Effector CD8-positive, alpha-beta T cell (primary cell): ENCODE data around the gene MTUS2.
"Not testable (repeated sequence)": the region's sequence is repeated elsewhere in the genome, so short reads cannot be mapped to it uniquely, and the experiment has no call there.

Experiments used
- DNase-seq: peaks from one replicate; lab custom pipeline; 2025; lab: John Stamatoyannopoulos, UW

The MTUS2 gene

GRCh38 chr13:29319451-29319850 is 499.3 kb downstream of the MTUS2 start:
- DNase-seq: no peak

GRCh38 chr13:29323954-29324353 is 503.8 kb downstream of the MTUS2 start:
- DNase-seq: no peak

GRCh38 chr13:29324601-29325000 is 504.5 kb downstream of the MTUS2 start:
- DNase-seq: no peak

GRCh38 chr13:29328501-29328900 is 508.4 kb downstream of the MTUS2 start:
- DNase-seq: no peak

- no peak for DNase-seq
Observed at GRCh38 chr13:29336356-29336755, 516.2 kb downstream of the MTUS2 start.

GRCh38 chr13:29339386-29340272 is 519.5 kb downstream of the MTUS2 start:
- DNase-seq: no peak

GRCh38 chr13:29345860-29346582 is 525.9 kb downstream of the MTUS2 start:
- DNase-seq: not testable (repeated sequence)

- no peak for DNase-seq
Observed at GRCh38 chr13:29355029-29355428, 534.9 kb downstream of the MTUS2 start.

- DNase-seq: no peak
Observed at GRCh38 chr13:29359181-29359580, 539.0 kb downstream of the MTUS2 start.

GRCh38 chr13:29361716-29362115 is 541.6 kb downstream of the MTUS2 start:
- no peak for DNase-seq

- no peak for DNase-seq
Observed at GRCh38 chr13:29362849-29363604, 542.9 kb downstream of the MTUS2 start.

GRCh38 chr13:29369060-29369743 is 549.1 kb downstream of the MTUS2 start:
- DNase-seq: no peak

- DNase-seq: no peak
Observed at GRCh38 chr13:29379281-29379680, 559.1 kb downstream of the MTUS2 start.

GRCh38 chr13:29379865-29380264 is 559.7 kb downstream of the MTUS2 start:
- DNase-seq: no peak

- no peak for DNase-seq
Observed at GRCh38 chr13:29382021-29382420, 561.9 kb downstream of the MTUS2 start.

- no peak for DNase-seq
Observed at GRCh38 chr13:29383476-29383875, 563.3 kb downstream of the MTUS2 start.

- no peak for DNase-seq
Observed at GRCh38 chr13:29384466-29384865, 564.3 kb downstream of the MTUS2 start.

GRCh38 chr13:29384871-29385270 is 564.7 kb downstream of the MTUS2 start:
- no peak for DNase-seq

- DNase-seq: no peak
Observed at GRCh38 chr13:29386246-29386645, 566.1 kb downstream of the MTUS2 start.

GRCh38 chr13:29390598-29390997 is 570.5 kb downstream of the MTUS2 start:
- not testable (repeated sequence) for DNase-seq

- no peak for DNase-seq
Observed at GRCh38 chr13:29396446-29396845, 576.3 kb downstream of the MTUS2 start.

- DNase-seq: no peak
Observed at GRCh38 chr13:29397265-29397664, 577.1 kb downstream of the MTUS2 start.
